Activated CD4-positive, alpha-beta T cell treated with anti-CD3 and anti-CD28 coated beads, Interleukin-2, amount 10 ng/mL, durations not matched to agents 24 days and 14 days (primary cell): ENCODE results near the gene CLDN6. TPM values are rescaled to one million over a fixed set of nuclear protein-coding genes. Genes with fewer than 3 reads are reported as not detected.
A peak's percentile ranks its signal among the peaks of the same experiment; 100 is the strongest.

Experiments
- DNase-seq: peaks from one replicate; pipeline ENCODE4 v3.0.0; 2022
- H3K27ac Mint-ChIP-seq: one replicate; pipeline ENCODE4 v1.8.0; 2022; ENCODE audit warnings: mild to moderate bottlenecking, mixed read lengths
- H3K27me3 Mint-ChIP-seq: one replicate; pipeline ENCODE4 v1.8.0; 2022; ENCODE audit warnings: mixed read lengths
- H3K36me3 Mint-ChIP-seq: one replicate; pipeline ENCODE4 v1.8.0; 2022; ENCODE audit warnings: low read depth, mild to moderate bottlenecking, mixed read lengths
- H3K4me1 Mint-ChIP-seq: one replicate; pipeline ENCODE4 v1.8.0; 2021; ENCODE audit warnings: mixed read lengths
- H3K4me3 Mint-ChIP-seq: one replicate; pipeline ENCODE4 v1.8.0; 2022; ENCODE audit warnings: mild to moderate bottlenecking, moderate library complexity, mixed read lengths
- H3K9me3 Mint-ChIP-seq: one replicate; pipeline ENCODE4 v1.8.0; 2021; ENCODE audit warnings: mixed read lengths
- intact Hi-C: fragments of 100-400 bp; cut with micrococcal nuclease; formaldehyde crosslinking; loops from one replicate; pipeline ENCODE4 v1.15.1; 2023
- total RNA-seq: library from RNA; stranded (reverse); gene quantifications from 2 replicates; pipeline ENCODE4 v1.2.3, GENCODE V29; 2022

Gene CLDN6
- total RNA-seq, 1 donor from 2014 or later: not detected

DNA sequence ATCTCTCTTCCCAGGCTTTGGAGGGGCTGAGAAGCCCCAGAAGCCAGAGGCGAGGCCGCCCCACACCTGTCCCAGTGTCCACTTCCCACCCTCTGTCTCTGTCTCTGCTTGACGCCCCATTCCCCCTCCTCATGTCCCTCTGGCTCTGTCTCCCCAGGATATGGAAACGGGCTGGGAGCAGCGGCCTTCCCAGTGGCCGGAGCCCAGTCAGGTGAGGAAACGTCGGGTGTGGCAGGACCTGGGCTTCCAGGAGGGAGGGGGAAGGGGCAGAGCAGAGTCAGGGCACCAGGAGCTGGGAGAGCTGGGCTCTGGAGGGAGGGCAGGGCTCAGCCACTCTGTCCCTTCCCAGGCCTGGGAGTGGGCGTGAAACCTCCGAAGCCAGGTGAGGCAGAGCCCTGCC is 27.1 kb downstream of the CLDN6 start:
- no peak overlapping the region for H3K4me3 Mint-ChIP-seq

DNA sequence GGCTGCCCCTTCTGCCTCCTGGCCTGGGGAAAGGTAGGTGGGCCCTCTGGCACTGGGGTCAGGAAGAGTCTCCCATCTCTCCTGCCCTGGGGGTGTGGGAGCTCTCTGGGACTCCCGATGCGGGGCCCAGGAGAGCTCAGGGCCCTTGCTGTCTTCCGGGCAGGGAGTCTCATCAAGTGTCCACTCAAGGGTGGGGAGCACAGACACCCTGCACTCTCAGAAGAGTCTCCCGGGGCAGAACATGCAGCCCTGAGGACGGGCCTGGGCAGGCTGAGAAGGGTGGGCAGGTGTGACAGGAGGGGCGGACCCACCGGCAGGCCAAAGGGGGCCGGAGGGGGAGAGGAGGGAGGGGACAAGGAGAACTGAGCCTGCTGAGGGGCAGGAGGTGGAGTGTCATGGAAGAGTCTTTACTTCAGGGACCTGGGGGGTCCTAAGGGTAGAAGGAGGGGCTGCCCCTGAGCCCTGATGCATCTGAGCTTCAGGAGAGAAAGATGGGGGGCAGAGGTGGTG is 29.3 kb downstream of the CLDN6 start:
- no peaks in the 10 kb centered on the region for H3K9me3 Mint-ChIP-seq
- H3K4me3 Mint-ChIP-seq: no peak overlapping the region
- intact Hi-C loops: no loop called here

More for the DNA sequence above, 27.1 kb downstream of the CLDN6 start:
- Mint-ChIP-seq H3K4me1 (no peaks in the 10 kb centered on the region), H3K27me3 (peaks cover 3% of the 10 kb centered on the region), H3K27ac (no peak overlapping the region), H3K9me3 (no peaks in the 10 kb centered on the region), H3K36me3 (no peaks in the 10 kb centered on the region)
- intact Hi-C loops: no loop called here
- no peak for DNase-seq

DNA sequence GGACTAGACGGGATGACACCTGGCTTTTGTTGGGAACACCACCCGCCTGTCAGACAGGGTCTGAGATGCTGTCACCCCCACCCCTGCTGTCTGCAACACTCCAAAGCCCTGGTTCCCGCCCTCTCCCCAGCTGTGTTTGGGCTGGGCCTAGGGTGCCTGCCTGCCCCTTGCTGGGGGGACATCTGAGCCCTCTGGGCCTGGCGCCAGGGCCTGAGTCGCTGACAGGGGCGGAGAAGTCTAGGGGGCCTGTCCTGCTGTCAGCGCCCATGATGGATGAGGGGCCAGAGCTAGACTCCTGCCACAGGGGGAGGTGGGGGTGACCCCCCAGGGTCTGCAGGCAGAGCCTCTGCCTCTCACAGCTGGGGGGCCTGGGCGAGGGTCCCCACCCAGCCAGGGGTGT is 30.1 kb downstream of the CLDN6 start:
- Mint-ChIP-seq H3K27me3 (peaks cover 6% of the 10 kb centered on the region), H3K4me3 (no peak overlapping the region), H3K36me3 (no peaks in the 10 kb centered on the region), H3K27ac (no peak overlapping the region), H3K4me1 (peaks cover 6% of the 10 kb centered on the region), H3K9me3 (no peaks in the 10 kb centered on the region)
- intact Hi-C loops: no loop called here
- no peak for DNase-seq

More for the DNA sequence above, 29.3 kb downstream of the CLDN6 start:
- Mint-ChIP-seq H3K36me3 (no peaks in the 10 kb centered on the region), H3K4me1 (peaks cover 3% of the 10 kb centered on the region), H3K27me3 (peaks cover 6% of the 10 kb centered on the region), H3K27ac (no peak overlapping the region)
- no peak for DNase-seq

DNA sequence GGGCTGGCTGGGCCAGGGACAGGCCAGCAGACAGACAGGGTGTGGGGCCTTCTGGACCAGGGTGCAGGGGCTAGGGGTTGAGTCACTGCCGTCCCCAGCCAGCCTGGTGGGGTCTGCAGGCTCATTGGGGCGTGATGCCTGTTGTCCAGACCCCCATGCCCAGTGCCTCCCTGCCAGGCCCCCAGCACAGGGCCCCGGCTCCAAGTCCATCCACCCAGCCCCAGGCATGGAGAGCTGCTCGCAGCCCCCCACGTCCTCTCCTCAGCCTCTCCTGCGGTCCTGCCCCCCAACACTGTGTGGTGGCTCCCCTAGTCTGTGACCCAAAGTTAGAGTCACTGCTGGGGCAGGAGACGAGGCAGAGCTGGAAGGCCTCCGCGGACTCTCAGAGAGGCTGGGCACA is 30.7 kb downstream of the CLDN6 start:
- H3K27ac Mint-ChIP-seq: no peak overlapping the region
- intact Hi-C loops: no loop called here
- peaks cover 8% of the 10 kb centered on the region for H3K27me3 Mint-ChIP-seq
- no peak for DNase-seq
- H3K9me3 Mint-ChIP-seq: no peaks in the 10 kb centered on the region
- H3K4me3 Mint-ChIP-seq: no peak overlapping the region
- peaks cover 7% of the 10 kb centered on the region for H3K4me1 Mint-ChIP-seq
- H3K36me3 Mint-ChIP-seq: no peaks in the 10 kb centered on the region

DNA sequence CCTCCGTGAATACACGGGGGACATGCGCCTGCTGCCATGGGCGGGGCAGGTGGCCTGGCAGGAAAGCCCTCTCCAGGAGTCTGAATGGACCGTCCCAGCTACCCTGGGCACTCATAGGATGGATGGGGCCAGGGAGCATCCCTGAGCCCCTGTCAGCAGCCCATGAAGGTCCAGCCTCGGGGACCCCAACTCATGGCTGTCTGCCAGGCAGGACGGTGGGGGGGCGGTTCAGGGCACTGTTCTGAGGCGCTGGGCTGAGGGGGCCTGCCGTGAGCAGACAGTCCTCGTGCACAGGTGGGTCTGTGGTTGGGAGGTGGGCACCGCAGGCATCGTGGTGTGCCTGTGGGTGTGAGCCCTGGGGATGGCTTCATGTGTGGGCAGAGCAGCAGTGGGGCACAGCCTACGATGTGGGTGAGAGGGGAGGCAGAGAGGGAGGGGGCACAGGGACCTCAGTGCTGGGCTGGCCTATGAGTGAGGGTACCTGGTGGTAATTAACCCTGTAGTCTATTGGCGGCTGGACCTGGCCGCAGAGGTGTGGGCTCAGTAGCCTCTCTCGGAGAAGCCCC is 31.3 kb downstream of the CLDN6 start:
- no peak overlapping the region for H3K27ac Mint-ChIP-seq
- H3K4me3 Mint-ChIP-seq: no peak overlapping the region
- H3K27me3 Mint-ChIP-seq: peaks cover 9% of the 10 kb centered on the region
- H3K36me3 Mint-ChIP-seq: peaks cover 1% of the 10 kb centered on the region
- H3K4me1 Mint-ChIP-seq: peaks cover 9% of the 10 kb centered on the region
- DNase-seq: no peak
- intact Hi-C loops: no loop called here
- H3K9me3 Mint-ChIP-seq: no peaks in the 10 kb centered on the region

DNA sequence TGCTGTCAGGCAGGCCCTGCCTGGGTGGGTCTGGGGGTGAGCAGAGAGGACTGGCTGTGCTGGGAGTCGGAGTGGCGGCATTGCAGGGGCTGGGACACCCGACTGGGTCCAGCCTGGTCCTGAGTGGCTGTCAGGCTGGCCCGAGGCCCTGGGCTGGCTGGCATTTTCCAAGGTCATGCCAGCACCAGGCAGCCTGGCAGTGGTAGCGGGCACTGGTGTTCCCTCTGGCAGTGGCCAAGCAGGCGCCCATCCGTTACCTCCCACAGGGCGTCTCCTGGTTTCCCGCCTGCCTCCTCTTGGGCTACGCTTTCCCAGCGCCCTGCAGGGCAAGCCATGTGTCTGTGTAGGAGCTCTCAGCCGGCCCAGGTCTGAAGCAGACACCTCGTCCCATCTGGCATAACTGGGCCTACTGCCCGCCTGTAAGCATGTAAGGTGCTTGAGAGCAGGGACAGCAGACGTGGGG is 32.1 kb downstream of the CLDN6 start:
- intact Hi-C loops: no loop called here
- no peak overlapping the region for H3K27ac Mint-ChIP-seq
- peak; percentile 58 for DNase-seq
- H3K36me3 Mint-ChIP-seq: peaks cover 2% of the 10 kb centered on the region
- no peaks in the 10 kb centered on the region for H3K9me3 Mint-ChIP-seq
- H3K4me3 Mint-ChIP-seq: no peak overlapping the region
- H3K4me1 Mint-ChIP-seq: peaks cover 14% of the 10 kb centered on the region
- peaks cover 9% of the 10 kb centered on the region for H3K27me3 Mint-ChIP-seq

DNA sequence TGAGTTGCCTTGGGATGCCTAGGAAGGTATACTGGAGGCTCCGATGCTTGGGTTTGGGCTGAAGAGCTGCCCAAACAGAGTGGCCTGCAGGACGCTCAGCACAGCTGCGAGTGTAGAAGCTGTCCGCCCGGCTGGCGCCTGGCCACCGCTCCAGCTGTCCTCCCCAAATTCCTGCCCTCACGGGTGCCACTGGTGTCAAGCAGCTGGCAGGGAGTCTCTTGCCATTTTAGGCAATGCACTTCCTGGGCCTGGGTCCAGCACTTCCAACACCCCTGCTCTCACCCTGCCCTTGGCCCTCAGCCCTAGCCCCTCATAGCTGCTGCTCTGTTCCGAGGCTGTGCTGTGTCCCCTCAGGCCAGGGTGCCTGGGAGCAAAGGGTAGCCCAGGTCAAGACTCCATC is 32.5 kb downstream of the CLDN6 start:
- H3K36me3 Mint-ChIP-seq: peaks cover 2% of the 10 kb centered on the region
- intact Hi-C loops: no loop called here
- H3K4me3 Mint-ChIP-seq: no peak overlapping the region
- H3K27me3 Mint-ChIP-seq: peaks cover 9% of the 10 kb centered on the region
- no peak for DNase-seq
- peaks cover 15% of the 10 kb centered on the region for H3K4me1 Mint-ChIP-seq
- no peaks in the 10 kb centered on the region for H3K9me3 Mint-ChIP-seq
- H3K27ac Mint-ChIP-seq: no peak overlapping the region

DNA sequence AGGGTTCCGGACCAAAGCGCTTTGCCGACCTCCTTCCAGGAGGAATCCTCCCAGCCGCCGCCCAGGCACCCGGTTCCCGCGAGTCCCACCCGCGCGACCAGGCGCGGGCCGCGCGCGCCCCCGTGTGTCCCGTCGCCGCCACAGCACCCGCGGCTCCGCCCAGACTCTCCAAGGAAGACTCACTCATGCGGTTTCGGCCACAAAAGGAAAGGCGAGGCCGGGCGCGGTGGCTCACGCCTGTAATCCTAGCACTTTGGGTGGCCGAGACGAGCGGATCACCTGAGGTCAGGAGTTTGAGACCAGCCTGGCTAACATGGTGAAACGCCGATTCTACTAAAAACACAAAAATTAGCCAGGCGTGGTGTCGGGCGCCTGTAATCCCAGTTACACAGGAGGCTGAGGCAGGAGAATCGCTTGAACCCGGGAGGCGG is 34.3 kb downstream of the CLDN6 start:
- Mint-ChIP-seq H3K27ac (no peak overlapping the region), H3K36me3 (peaks cover 5% of the 10 kb centered on the region), H3K27me3 (peaks cover 6% of the 10 kb centered on the region), H3K9me3 (no peaks in the 10 kb centered on the region), H3K4me1 (peaks cover 16% of the 10 kb centered on the region), H3K4me3 (peak overlapping the region; percentile 63)
- DNase-seq: peak; percentile 92
- intact Hi-C loops: no loop called here

DNA sequence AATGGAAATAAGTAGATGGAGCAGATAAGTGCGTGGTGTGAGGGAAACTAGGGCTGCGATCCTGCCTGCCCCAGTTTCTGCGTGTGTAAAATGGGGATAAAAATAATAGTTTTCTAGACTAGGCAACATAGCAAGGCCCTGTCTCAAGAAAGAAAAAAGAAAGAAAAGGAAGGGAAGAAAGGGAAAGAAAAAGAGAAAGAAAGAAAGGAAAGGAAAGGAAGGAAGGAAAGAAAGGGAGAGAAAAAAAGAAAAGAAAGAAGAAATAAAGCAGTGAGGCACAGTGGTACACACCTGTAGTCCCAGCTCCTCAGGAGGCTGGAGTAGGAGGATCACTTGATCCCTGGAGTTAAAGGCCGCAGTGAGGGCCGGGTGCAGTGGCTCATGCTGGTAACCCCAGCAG is 35.6 kb downstream of the CLDN6 start:
- Mint-ChIP-seq H3K27ac (no peak overlapping the region), H3K9me3 (no peaks in the 10 kb centered on the region), H3K36me3 (peaks cover 8% of the 10 kb centered on the region), H3K4me3 (peak overlapping the region; percentile 33), H3K4me1 (peaks cover 20% of the 10 kb centered on the region), H3K27me3 (peaks cover 6% of the 10 kb centered on the region)
- DNase-seq: no peak
- intact Hi-C loops: no loop called here

DNA sequence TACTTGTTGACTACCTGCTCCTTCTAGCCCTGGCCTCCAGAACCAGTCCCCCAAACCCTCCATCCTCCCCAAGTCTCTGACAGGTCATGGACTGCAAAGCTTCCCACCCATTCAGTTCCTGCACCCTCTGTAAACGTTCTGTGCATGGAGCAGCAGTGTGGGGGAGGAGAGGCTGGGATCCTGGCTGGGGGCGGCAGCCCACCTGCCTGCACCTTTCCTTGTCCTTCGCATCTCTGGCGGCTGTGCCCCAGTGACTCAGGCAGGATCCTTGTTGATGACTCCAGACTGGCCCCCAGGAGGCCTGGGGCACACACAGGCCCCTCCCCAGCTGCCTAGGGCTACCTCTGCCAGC is 36.1 kb downstream of the CLDN6 start:
- Mint-ChIP-seq H3K9me3 (no peaks in the 10 kb centered on the region), H3K36me3 (peaks cover 9% of the 10 kb centered on the region), H3K4me3 (peak overlapping the region; percentile 95), H3K27ac (peak overlapping the region; percentile 83), H3K4me1 (peaks cover 21% of the 10 kb centered on the region), H3K27me3 (peaks cover 6% of the 10 kb centered on the region)
- DNase-seq: no peak
- intact Hi-C loops: no loop called here

DNA sequence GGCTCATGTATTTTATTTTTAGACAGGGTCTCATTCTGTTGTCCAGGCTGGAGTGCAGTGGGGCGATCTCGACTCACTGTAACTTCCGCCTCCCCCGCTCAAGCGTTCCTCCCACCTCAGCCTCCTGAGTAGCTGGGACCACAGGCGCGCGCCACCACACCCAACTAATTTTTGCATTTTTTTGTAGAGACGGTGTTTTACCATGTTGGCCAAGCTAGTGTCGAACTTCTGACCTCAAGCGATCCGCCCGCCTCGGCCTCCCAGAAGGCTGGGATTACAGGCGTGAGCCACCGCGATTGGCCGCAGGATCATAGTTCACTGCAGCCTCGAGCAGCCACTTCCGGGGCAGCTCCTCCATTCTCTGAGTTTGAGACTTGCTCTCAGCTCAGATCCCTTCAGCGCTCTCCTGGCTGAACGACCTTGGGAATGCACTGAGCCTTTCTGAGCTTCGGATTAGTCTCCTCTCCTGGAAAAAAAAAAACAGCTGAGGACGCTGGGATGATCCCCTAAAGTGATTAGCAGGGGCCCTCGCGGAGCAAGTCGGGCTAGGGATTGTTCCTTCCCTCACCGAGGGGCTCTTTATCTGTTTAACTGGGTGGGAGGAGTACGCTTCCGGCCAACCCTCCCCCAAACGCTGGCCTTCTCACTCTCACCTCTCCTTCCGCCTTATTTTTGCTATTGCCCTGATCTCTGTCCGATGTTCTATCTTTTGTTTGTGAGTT is 36.6 kb downstream of the CLDN6 start:
- peak; percentile 57 for DNase-seq
- H3K36me3 Mint-ChIP-seq: peaks cover 10% of the 10 kb centered on the region
- peak overlapping the region; percentile 85 for H3K27ac Mint-ChIP-seq
- intact Hi-C loops: no loop called here
- H3K4me1 Mint-ChIP-seq: peaks cover 22% of the 10 kb centered on the region
- no peaks in the 10 kb centered on the region for H3K9me3 Mint-ChIP-seq
- peak overlapping the region; percentile 95 for H3K4me3 Mint-ChIP-seq
- peaks cover 6% of the 10 kb centered on the region for H3K27me3 Mint-ChIP-seq

DNA sequence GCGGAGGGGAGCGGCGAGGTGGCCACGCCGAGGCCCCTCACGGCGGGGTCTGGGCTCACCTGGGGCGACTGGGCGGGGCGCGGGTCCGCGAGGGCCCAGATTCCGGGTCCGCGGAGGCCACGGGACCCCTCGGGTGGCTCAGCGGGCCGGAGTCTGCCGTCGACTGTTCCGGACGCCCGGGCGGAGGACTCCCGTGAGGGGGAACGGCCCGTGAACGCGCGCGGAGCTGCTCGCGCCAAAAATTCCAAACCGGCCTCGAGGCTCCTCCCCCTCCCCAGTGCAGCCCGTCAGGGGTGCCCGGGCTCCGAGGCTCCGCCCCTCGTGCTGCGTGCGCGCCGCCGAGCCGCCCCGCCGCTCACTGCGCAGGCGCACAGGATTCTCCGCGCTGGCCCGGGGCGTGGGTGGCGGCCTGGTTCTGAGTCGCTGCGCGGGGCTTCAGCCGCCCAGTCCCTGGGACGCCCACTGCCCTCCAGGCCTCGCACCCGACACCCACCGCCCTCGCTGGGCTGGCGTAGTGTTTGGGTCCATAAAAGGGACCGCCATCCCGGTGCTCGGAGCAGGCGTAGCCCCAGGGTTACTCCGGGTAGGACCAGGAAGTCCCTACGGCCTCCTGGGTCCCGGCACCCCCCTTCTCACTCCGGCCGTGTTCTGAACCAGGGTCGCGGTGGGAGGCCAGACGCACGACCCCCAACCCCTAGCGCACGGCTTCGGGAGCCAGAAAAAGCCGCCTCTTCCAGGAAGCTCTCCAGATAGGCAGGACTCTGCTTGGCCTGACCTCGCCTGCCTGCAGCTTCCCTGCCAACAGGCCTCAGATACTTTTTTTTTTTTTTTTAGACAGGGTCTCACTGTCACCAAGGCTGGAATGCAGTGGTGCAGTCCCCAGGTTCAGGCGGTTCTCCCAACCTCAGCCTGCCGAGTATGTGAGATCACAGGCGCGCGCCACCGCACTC is 37.5 kb downstream of the CLDN6 start, which contains the start of gene PKMYT1:
Gene PKMYT1 (minus strand): TSS at position 220 of the 950 bp plus-strand sequence. CDS start 789 bp downstream, outside the sequence.
- H3K4me1 Mint-ChIP-seq: peaks cover 22% of the 10 kb centered on the region
- H3K4me3 Mint-ChIP-seq: peak within 1 kb of the TSS; percentile 95
- peaks cover 12% of the 10 kb centered on the region for H3K36me3 Mint-ChIP-seq
- peaks cover 6% of the 10 kb centered on the region for H3K27me3 Mint-ChIP-seq
- peak within 1 kb of the TSS; percentile 85 for H3K27ac Mint-ChIP-seq
- intact Hi-C loops: loop anchor here (1.0 kb wide), 1 partner anchor 10 kb away; no protein-coding TSS in a partner anchor
- DNase-seq: peak; percentile 99
- H3K9me3 Mint-ChIP-seq: no peaks in the 10 kb centered on the region

DNA sequence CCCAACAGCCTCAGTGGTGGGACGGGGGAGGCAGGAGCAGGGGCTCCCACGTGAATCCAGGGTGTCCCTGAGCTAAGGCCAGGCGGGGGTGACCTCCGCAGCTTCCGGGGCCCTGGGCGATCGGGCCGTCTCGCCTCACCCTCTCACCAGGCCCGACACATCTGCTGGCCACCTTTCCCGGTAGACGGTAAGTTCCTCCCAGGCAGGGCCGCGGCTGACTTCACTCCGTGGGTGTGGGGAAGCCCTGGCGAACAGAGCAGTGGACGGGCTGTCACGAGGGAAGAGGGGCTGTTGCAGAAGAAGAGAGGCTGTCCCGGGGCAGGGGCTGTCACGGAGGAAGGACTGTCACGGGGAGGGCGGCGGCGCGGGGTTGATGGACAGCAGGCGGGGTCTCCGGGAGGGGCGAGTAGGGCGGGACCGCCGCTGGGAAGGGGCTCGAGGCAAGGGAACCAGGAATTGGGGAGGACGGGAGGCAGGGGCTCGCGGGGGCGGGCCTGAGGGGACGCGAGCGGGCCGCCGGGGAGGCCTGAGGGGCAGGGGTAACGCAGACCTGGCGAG is 38.2 kb downstream of the CLDN6 start:
- Mint-ChIP-seq H3K36me3 (peaks cover 12% of the 10 kb centered on the region), H3K9me3 (no peaks in the 10 kb centered on the region), H3K27me3 (peaks cover 6% of the 10 kb centered on the region), H3K4me3 (peak overlapping the region; percentile 95), H3K4me1 (peaks cover 22% of the 10 kb centered on the region), H3K27ac (peak overlapping the region; percentile 84)
- peak; percentile 81 for DNase-seq
- intact Hi-C loops: loop anchor here (1.0 kb wide), 1 partner anchor 9 kb away; no protein-coding TSS in a partner anchor
